CD4-positive, CD25-positive, alpha-beta regulatory T cell (primary cell): ENCODE data around the gene TAF15. TPM values are rescaled to one million over a fixed set of nuclear protein-coding genes. Genes with fewer than 3 reads are reported as not detected.

Experiments
- ATAC-seq, 2 donors: fragments of 150-1000 bp; cut with Tn5 transposase; one replicate each; pipeline ENCODE4 v1.10.0; 2021; ENCODE audit warnings: low read depth in 2 of 2, moderate number of reproducible peaks in 2 of 2, moderate library complexity in 1 of 2
- DNase-seq, 3 donors: peaks; one replicate each; pipeline versions ENCODE4 v3.0.0 to v3.0.0-alpha.2; 2012 to 2022; ENCODE audit warnings: mixed read lengths in 1 of 3
- H3K27ac ChIP-seq: one replicate; pipeline ENCODE4 v1.7.0; 2013; ENCODE audit warnings: mild to moderate bottlenecking, low read length; ENCODE audit not compliant: insufficient read depth, poor library complexity, severe bottlenecking
- H3K27me3 ChIP-seq: one replicate; pipeline ENCODE4 v1.7.0; 2013; ENCODE audit warnings: low read length; ENCODE audit not compliant: control insufficient read depth, insufficient read depth
- H3K36me3 ChIP-seq: one replicate; pipeline ENCODE4 v1.7.0; 2013; ENCODE audit warnings: mild to moderate bottlenecking, low read length, moderate library complexity; ENCODE audit not compliant: control insufficient read depth, insufficient read depth
- H3K4me1 ChIP-seq: 2 replicates; pipeline ENCODE4 v1.7.0; 2013; ENCODE audit warnings: mild to moderate bottlenecking, low read length; ENCODE audit not compliant: insufficient read depth, control insufficient read depth, poor library complexity, severe bottlenecking
- H3K4me3 ChIP-seq: one replicate; pipeline ENCODE4 v1.7.0; 2013; ENCODE audit warnings: low read depth, mild to moderate bottlenecking, low read length, moderate library complexity
- H3K9me3 ChIP-seq, 2 experiments: 1 replicate in 1 of 2; 2 replicates in 1 of 2; pipeline ENCODE4 v1.7.0; 2013; ENCODE audit warnings: low read length in 2 of 2, mild to moderate bottlenecking in 1 of 2, moderate library complexity in 1 of 2; ENCODE audit not compliant: control insufficient read depth in 2 of 2
- H3K27ac Mint-ChIP-seq, 3 donors: one replicate each; pipeline ENCODE4 v1.8.0; 2020 to 2022; ENCODE audit warnings: mild to moderate bottlenecking in 3 of 3, mixed read lengths in 3 of 3, moderate library complexity in 2 of 3
- H3K27me3 Mint-ChIP-seq: one replicate; pipeline ENCODE4 v1.8.0; 2022; ENCODE audit warnings: mild to moderate bottlenecking, mixed read lengths
- H3K36me3 Mint-ChIP-seq: one replicate; pipeline ENCODE4 v1.8.0; 2020; ENCODE audit warnings: mixed read lengths
- H3K4me1 Mint-ChIP-seq, 4 donors: one replicate each; pipeline ENCODE4 v1.8.0; 2020 to 2022; ENCODE audit warnings: mixed read lengths in 4 of 4, mild to moderate bottlenecking in 1 of 4
- H3K4me3 Mint-ChIP-seq, 4 donors: one replicate each; pipeline ENCODE4 v1.8.0; 2020 to 2022; ENCODE audit warnings: mild to moderate bottlenecking in 4 of 4, mixed read lengths in 4 of 4, moderate library complexity in 3 of 4
- H3K9me3 Mint-ChIP-seq, 7 donors: one replicate each; pipeline ENCODE4 v1.8.0; 2020 to 2022; ENCODE audit warnings: mixed read lengths in 7 of 7, mild to moderate bottlenecking in 3 of 7, moderate library complexity in 2 of 7
- polyA plus RNA-seq, 4 donors: library from polyadenylated mRNA; unstranded; fragments of 300-500 nt; fragmentation: Illumina TruSeq; gene quantifications; one replicate each; pipeline ENCODE4 v1.2.3, GENCODE V29; 2021
- total RNA-seq: library from RNA; stranded (reverse); gene quantifications from one replicate; pipeline ENCODE4 v1.2.3, GENCODE V29; 2022

TAF15 gene
- total and polyA plus RNA-seq, 5 donors from 2014 or later = 8.8 to 186 (median 17.3) TPM

GRCh38 chr17:35867574-35867973, 58.3 kb downstream of the TAF15 start:
- Mint-ChIP-seq H3K9me3 (no peaks in the 10 kb centered on the region), H3K4me3 (no peak overlapping the region), H3K4me1 (peaks cover 0 to 8% (median 1%) of the 10 kb centered on the region in 4 donors), H3K27ac (no peak overlapping the region), H3K36me3 (peaks cover 5% of the 10 kb centered on the region), H3K27me3 (no peaks in the 10 kb centered on the region)
- Histone ChIP-seq H3K27me3 (no peaks in the 10 kb centered on the region), H3K4me1 (no peaks in the 10 kb centered on the region), H3K9me3 (no peaks in the 10 kb centered on the region), H3K36me3 (no peaks in the 10 kb centered on the region), H3K4me3 (no peak overlapping the region), H3K27ac (no peak overlapping the region)
- no peak for DNase-seq
- no peak for ATAC-seq

GRCh38 chr17:35868737-35869136, 59.5 kb downstream of the TAF15 start, which contains the start of gene HEATR9:
Gene HEATR9, minus strand, starts transcription at chr17:35868891. Its CDS starts 149 bp downstream, at chr17:35868742.
- Mint-ChIP-seq H3K4me1 (peaks cover 0 to 8% (median 1%) of the 10 kb centered on the region in 4 donors), H3K9me3 (no peaks in the 10 kb centered on the region), H3K27me3 (no peaks in the 10 kb centered on the region), H3K36me3 (no peaks in the 10 kb centered on the region), H3K27ac (peak within 1 kb of the TSS in 1 of 3 donors; percentile 32), H3K4me3 (no peak within 1 kb of the TSS)
- no peaks in the 10 kb centered on the region for H3K27me3 ChIP-seq
- no peaks in the 10 kb centered on the region for H3K36me3 ChIP-seq
- no peak for ATAC-seq
- no peaks in the 10 kb centered on the region for H3K4me1 ChIP-seq
- DNase-seq = no peak
- H3K9me3 ChIP-seq = no peaks in the 10 kb centered on the region
- no peak within 1 kb of the TSS for H3K27ac ChIP-seq
- no peak within 1 kb of the TSS for H3K4me3 ChIP-seq

GRCh38 chr17:35870906-35871819, 61.9 kb downstream of the TAF15 start:
- H3K4me3 Mint-ChIP-seq = no peak overlapping the region

GRCh38 chr17:35872196-35872980, 63.1 kb downstream of the TAF15 start:
- Mint-ChIP-seq H3K36me3 (no peaks in the 10 kb centered on the region), H3K4me1 (peaks cover 0 to 17% (median 3%) of the 10 kb centered on the region in 4 donors), H3K27ac (no peak overlapping the region), H3K27me3 (no peaks in the 10 kb centered on the region), H3K9me3 (peaks cover 0 to 2% (median 0%) of the 10 kb centered on the region in 7 donors), H3K4me3 (peak overlapping the region in 1 of 4 donors; percentile 21)
- Histone ChIP-seq H3K4me1 (no peaks in the 10 kb centered on the region), H3K27me3 (no peaks in the 10 kb centered on the region), H3K36me3 (no peaks in the 10 kb centered on the region), H3K9me3 (no peaks in the 10 kb centered on the region), H3K4me3 (no peak overlapping the region), H3K27ac (no peak overlapping the region)
- DNase-seq = no peak
- no peak for ATAC-seq

More at GRCh38 chr17:35870906-35871819, 61.9 kb downstream of the TAF15 start:
- Histone ChIP-seq H3K27ac (no peak overlapping the region), H3K4me3 (no peak overlapping the region), H3K4me1 (no peaks in the 10 kb centered on the region), H3K27me3 (no peaks in the 10 kb centered on the region), H3K9me3 (no peaks in the 10 kb centered on the region), H3K36me3 (no peaks in the 10 kb centered on the region)
- DNase-seq (peak in 1 of 3 donors; percentile 70), ATAC-seq (peak; percentile 62 to 71)
- H3K4me1 Mint-ChIP-seq = peaks cover 0 to 13% (median 3%) of the 10 kb centered on the region in 4 donors
- H3K36me3 Mint-ChIP-seq = no peaks in the 10 kb centered on the region
- H3K9me3 Mint-ChIP-seq = peaks cover 0 to 2% (median 0%) of the 10 kb centered on the region in 7 donors
- no peaks in the 10 kb centered on the region for H3K27me3 Mint-ChIP-seq
- H3K27ac Mint-ChIP-seq = no peak overlapping the region

GRCh38 chr17:35875072-35875799, 66.0 kb downstream of the TAF15 start:
- no peak for ATAC-seq
- H3K36me3 ChIP-seq = no peaks in the 10 kb centered on the region
- H3K9me3 ChIP-seq = no peaks in the 10 kb centered on the region
- DNase-seq = peak in 1 of 3 donors; percentile 43
- Mint-ChIP-seq H3K9me3 (peaks cover 0 to 2% (median 0%) of the 10 kb centered on the region in 7 donors), H3K36me3 (no peaks in the 10 kb centered on the region), H3K4me3 (peak overlapping the region in 1 of 4 donors; percentile 2), H3K27ac (peak overlapping the region in 1 of 3 donors; percentile 67), H3K4me1 (peaks cover 1 to 24% (median 12%) of the 10 kb centered on the region in 4 donors), H3K27me3 (no peaks in the 10 kb centered on the region)
- H3K4me3 ChIP-seq = no peak overlapping the region
- no peak overlapping the region for H3K27ac ChIP-seq
- H3K27me3 ChIP-seq = no peaks in the 10 kb centered on the region
- H3K4me1 ChIP-seq = peaks cover 4% of the 10 kb centered on the region

- Mint-ChIP-seq H3K4me3 (peak overlapping the region in 1 of 4 donors; percentile 2), H3K27ac (peak overlapping the region in 1 of 3 donors; percentile 67), H3K27me3 (no peaks in the 10 kb centered on the region), H3K4me1 (peaks cover 5 to 27% (median 14%) of the 10 kb centered on the region in 4 donors), H3K36me3 (no peaks in the 10 kb centered on the region), H3K9me3 (peaks cover 0 to 2% (median 0%) of the 10 kb centered on the region in 7 donors)
- no peaks in the 10 kb centered on the region for H3K36me3 ChIP-seq
- ATAC-seq (no peak), DNase-seq (no peak)
- no peak overlapping the region for H3K4me3 ChIP-seq
- H3K27ac ChIP-seq = no peak overlapping the region
- H3K27me3 ChIP-seq = no peaks in the 10 kb centered on the region
- H3K4me1 ChIP-seq = peaks cover 4% of the 10 kb centered on the region
- H3K9me3 ChIP-seq = no peaks in the 10 kb centered on the region
Observed at GRCh38 chr17:35875800-35876139, 66.5 kb downstream of the TAF15 start.

- H3K36me3 Mint-ChIP-seq = no peaks in the 10 kb centered on the region
- H3K4me1 Mint-ChIP-seq = peaks cover 5 to 23% (median 16%) of the 10 kb centered on the region in 4 donors
- no peak for DNase-seq
- Histone ChIP-seq H3K4me3 (no peak overlapping the region), H3K27ac (no peak overlapping the region), H3K9me3 (no peaks in the 10 kb centered on the region), H3K27me3 (no peaks in the 10 kb centered on the region), H3K36me3 (no peaks in the 10 kb centered on the region), H3K4me1 (peaks cover 4% of the 10 kb centered on the region)
- peak overlapping the region in 1 of 3 donors; percentile 38 for H3K27ac Mint-ChIP-seq
- no peak overlapping the region for H3K4me3 Mint-ChIP-seq
- no peak for ATAC-seq
- peaks cover 0 to 2% (median 0%) of the 10 kb centered on the region in 7 donors for H3K9me3 Mint-ChIP-seq
- no peaks in the 10 kb centered on the region for H3K27me3 Mint-ChIP-seq
Observed at GRCh38 chr17:35876534-35876933, 67.2 kb downstream of the TAF15 start.
